CD4-positive, alpha-beta T cell (primary cell): Measurements from ENCODE around the gene NAPSA. TPM values are rescaled to one million over a fixed set of nuclear protein-coding genes. Genes with fewer than 3 reads are reported as not detected.

Experiments used
- ATAC-seq: fragments of 200-7000 bp; cut with Tn5 transposase; one replicate; pipeline ENCODE4 v1.10.0; 2022; ENCODE audit warnings: mild to moderate bottlenecking; ENCODE audit not compliant: poor library complexity
- CTCF ChIA-PET: fragments of 350-600 bp; sonication (Branson Sonifier 250); formaldehyde crosslinking; loops from one replicate; lab custom pipeline; 2021; ENCODE audit warnings: antibody characterized with exemption, inconsistent platforms; lab: Charles Lee
- POLR2A ChIA-PET: fragments of 350-600 bp; sonication (Branson Sonifier 250); formaldehyde crosslinking; loops from one replicate; lab custom pipeline; 2021; ENCODE audit warnings: antibody characterized with exemption, inconsistent platforms; lab: Charles Lee
- DNase-seq, 14 experiments: peaks; one replicate each; pipeline ENCODE4 v3.0.0-alpha.2; 2013 to 2020; ENCODE audit warnings: mixed read lengths in 2 of 14
- H3K27ac ChIP-seq, 2 donors: one replicate each; pipeline versions ENCODE4 v1.5.1 to v1.7.0; 2013; ENCODE audit warnings: low read length in 2 of 2, low read depth in 1 of 2, mild to moderate bottlenecking in 1 of 2
- H3K27me3 ChIP-seq, 2 experiments: 1 replicate in 1 of 2; 2 replicates in 1 of 2; pipeline versions ENCODE4 v1.6.1 to v1.7.0; 2013; ENCODE audit warnings: low read length in 2 of 2, control low read depth in 1 of 2, mild to moderate bottlenecking in 1 of 2, moderate library complexity in 1 of 2; ENCODE audit not compliant: insufficient read depth in 2 of 2, control insufficient read depth in 1 of 2
- H3K36me3 ChIP-seq: one replicate; pipeline ENCODE4 v1.6.1; 2013; ENCODE audit warnings: low read length, control low read depth; ENCODE audit not compliant: insufficient read depth
- H3K4me1 ChIP-seq: one replicate; pipeline ENCODE4 v1.6.1; 2013; ENCODE audit warnings: low read length, control low read depth; ENCODE audit not compliant: insufficient read depth
- H3K4me3 ChIP-seq: one replicate; pipeline ENCODE4 v1.5.1; 2013; ENCODE audit warnings: mild to moderate bottlenecking, low read length, moderate library complexity
- H3K9me3 ChIP-seq, 2 experiments: 1 replicate in 1 of 2; 2 replicates in 1 of 2; pipeline versions ENCODE4 v1.6.1 to v1.7.0; 2013; ENCODE audit warnings: low read length in 2 of 2, mild to moderate bottlenecking in 2 of 2, control low read depth in 1 of 2, moderate library complexity in 1 of 2; ENCODE audit not compliant: control insufficient read depth in 1 of 2, insufficient read depth in 1 of 2
- H3K27ac Mint-ChIP-seq: one replicate; pipeline ENCODE4 v1.8.0; 2020; ENCODE audit warnings: mixed read lengths
- H3K27me3 Mint-ChIP-seq: one replicate; pipeline ENCODE4 v1.8.0; 2021; ENCODE audit warnings: mixed read lengths
- H3K36me3 Mint-ChIP-seq: one replicate; pipeline ENCODE4 v1.8.0; 2021; ENCODE audit warnings: low read depth, mixed read lengths
- H3K4me1 Mint-ChIP-seq: one replicate; pipeline ENCODE4 v1.8.0; 2021; ENCODE audit warnings: low read depth, mixed read lengths
- H3K4me3 Mint-ChIP-seq: one replicate; pipeline ENCODE4 v1.8.0; 2020; ENCODE audit warnings: mild to moderate bottlenecking, mixed read lengths
- H3K9me3 Mint-ChIP-seq: one replicate; pipeline ENCODE4 v1.8.0; 2020; ENCODE audit warnings: mixed read lengths
- CTCF ChIP-seq: fragments of 200-600 bp; IDR thresholded peaks from one replicate; pipeline ENCODE4 v1.8.0; 2022; ENCODE audit warnings: antibody characterized with exemption, mild to moderate bottlenecking
- intact Hi-C, 2 experiments: fragments of 100-400 bp; cut with DNase I in 1 of 2; cut with micrococcal nuclease in 1 of 2; formaldehyde crosslinking; loops; one replicate each; pipeline versions ENCODE4 v1.15.1 to v1.9.0; 2023 to 2025; cut with DNase I, micrococcal nuclease
- total RNA-seq, 174 experiments: library from RNA in 2 of 174; stranded (reverse) in 2 of 174; gene quantifications; one replicate each; pipeline ENCODE4 v1.2.3 and lab custom pipeline; 2021 to 2026

NAPSA gene
- total RNA-seq, 2 experiments from 2014 or later = 0.61 to 0.91 TPM

GRCh38 chr19:50377517-50377916, 12.1 kb upstream of the NAPSA start:
- Histone ChIP-seq H3K4me1 (peaks cover 21% of the 10 kb centered on the region), H3K4me3 (no peak overlapping the region), H3K27ac (peak overlapping the region in 1 of 2 donors; percentile 34), H3K36me3 (peaks cover 52% of the 10 kb centered on the region), H3K9me3 (no peaks in the 10 kb centered on the region), H3K27me3 (no peaks in the 10 kb centered on the region)
- no peaks in the 10 kb centered on the region for H3K27me3 Mint-ChIP-seq
- CTCF ChIA-PET = no interaction called here
- no peak for ATAC-seq
- intact Hi-C loops = no loop called here
- H3K4me1 Mint-ChIP-seq = peaks cover 21% of the 10 kb centered on the region
- no peaks in the 10 kb centered on the region for H3K9me3 Mint-ChIP-seq
- peaks cover 59% of the 10 kb centered on the region for H3K36me3 Mint-ChIP-seq
- no peak for TF ChIP-seq CTCF
- peak overlapping the region; percentile 98 for H3K4me3 Mint-ChIP-seq
- DNase-seq = no peak
- peak overlapping the region; percentile 99 for H3K27ac Mint-ChIP-seq
- POLR2A ChIA-PET = no interaction called here

GRCh38 chr19:50377051-50377461, 11.6 kb upstream of the NAPSA start:
- intact Hi-C loops = no loop called here
- DNase-seq (peak in 13 of 14 experiments; percentile 39 to 80 (median 57)), ATAC-seq (peak; percentile 28)
- peaks cover 21% of the 10 kb centered on the region for H3K4me1 Mint-ChIP-seq
- CTCF ChIA-PET = no interaction called here
- peak overlapping the region; percentile 16 for H3K4me3 ChIP-seq
- H3K9me3 ChIP-seq = no peaks in the 10 kb centered on the region
- H3K27ac Mint-ChIP-seq = peak overlapping the region; percentile 99
- peaks cover 58% of the 10 kb centered on the region for H3K36me3 Mint-ChIP-seq
- no peaks in the 10 kb centered on the region for H3K27me3 ChIP-seq
- no peaks in the 10 kb centered on the region for H3K9me3 Mint-ChIP-seq
- peak overlapping the region; percentile 34 to 99 for H3K27ac ChIP-seq
- peaks cover 48% of the 10 kb centered on the region for H3K36me3 ChIP-seq
- peaks cover 21% of the 10 kb centered on the region for H3K4me1 ChIP-seq
- peak overlapping the region; percentile 98 for H3K4me3 Mint-ChIP-seq
- POLR2A ChIA-PET = no interaction called here
- H3K27me3 Mint-ChIP-seq = no peaks in the 10 kb centered on the region
- no peak for TF ChIP-seq CTCF

GRCh38 chr19:50376166-50377050, 11.0 kb upstream of the NAPSA start, which contains the start of gene NR1H2:
TSS of gene NR1H2 (plus strand) at chr19:50376457. CDS start at chr19:50377606, 1,149 bp downstream.
- DNase-seq (peak; percentile 90 to 99 (median 94)), ATAC-seq (peak; percentile 82)
- Mint-ChIP-seq H3K9me3 (no peaks in the 10 kb centered on the region), H3K4me3 (peak within 1 kb of the TSS; percentile 98), H3K4me1 (peaks cover 20% of the 10 kb centered on the region), H3K27me3 (no peaks in the 10 kb centered on the region), H3K27ac (peak within 1 kb of the TSS; percentile 99), H3K36me3 (peaks cover 51% of the 10 kb centered on the region)
- Histone ChIP-seq H3K4me1 (peaks cover 21% of the 10 kb centered on the region), H3K27ac (peak within 1 kb of the TSS; percentile 99 to 100), H3K4me3 (peak within 1 kb of the TSS; percentile 94), H3K9me3 (no peaks in the 10 kb centered on the region), H3K27me3 (no peaks in the 10 kb centered on the region), H3K36me3 (peaks cover 42% of the 10 kb centered on the region)
- intact Hi-C loops = loop anchor here in 1 of 2 experiments (1.0 kb wide), 2 partner anchors 8 to 135 kb away; partner anchors contain the start of genes JOSD2 and POLD1
- POLR2A ChIA-PET = interaction anchor here (0.7 to 1.6 kb wide), 11 partner anchors 8 to 526 kb away, joined by 3 to 43 read pairs (median 6); partner anchors contain the start of genes GARIN5A, JOSD2, NAPSA and POLD1
- CTCF ChIA-PET = interaction anchor here (1.5 kb wide), 1 partner anchor 19 kb away, joined by 8 read pairs; no protein-coding TSS in a partner anchor
- TF ChIP-seq CTCF = no peak
